Ascending aorta (tissue), 2 donors: ENCODE results near the gene LCLAT1. TPM values are rescaled to one million over a fixed set of nuclear protein-coding genes. Genes with fewer than 3 reads are reported as not detected.

ENCODE experiments used
- DNase-seq, 2 donors: peaks; one replicate each; pipeline ENCODE4 v3.0.0-alpha.2; 2019; ENCODE audit warnings: low spot score in 2 of 2
- H3K27ac ChIP-seq, 2 donors: fragments of 200-600 bp; sonication (generic); one replicate each; pipeline ENCODE4 v1.5.1; 2016 to 2017; ENCODE audit warnings: mild to moderate bottlenecking in 1 of 2
- H3K27me3 ChIP-seq: fragments of 200-600 bp; sonication (generic); one replicate; pipeline ENCODE4 v1.5.1; 2017
- H3K36me3 ChIP-seq, 2 donors: fragments of 200-600 bp; sonication (generic); one replicate each; pipeline ENCODE4 v1.5.1; 2016
- H3K4me1 ChIP-seq, 2 donors: fragments of 200-600 bp; sonication (generic); one replicate each; pipeline ENCODE4 v1.5.1; 2016 to 2017; ENCODE audit warnings: mild to moderate bottlenecking in 1 of 2
- H3K4me3 ChIP-seq, 2 donors: fragments of 200-600 bp; sonication (generic); one replicate each; pipeline ENCODE4 v1.5.1; 2016 to 2017; ENCODE audit warnings: mild to moderate bottlenecking in 1 of 2
- H3K9me3 ChIP-seq, 2 donors: fragments of 200-600 bp; sonication (generic); one replicate each; pipeline ENCODE4 v1.5.1; 2016
- CTCF ChIP-seq, 3 experiments: fragments of 200-600 bp in 2 of 3; fragments of 450-650 bp in 1 of 3; sonication (generic) in 2 of 3; IDR thresholded peaks; one replicate each; pipeline ENCODE4 v1.5.1; 2016 to 2019; ENCODE audit warnings: antibody characterized with exemption in 3 of 3, mild to moderate bottlenecking in 1 of 3, moderate library complexity in 1 of 3
- intact Hi-C: fragments of 100-400 bp; cut with DNase I; formaldehyde crosslinking; loops from one replicate; pipeline ENCODE4 v1.15.1; 2023
- total RNA-seq: library from RNA; depleted of rRNA; stranded (reverse); fragments of >200 nt; gene quantifications from one replicate; pipeline ENCODE4 v1.1.0, GENCODE V29; 2016

The LCLAT1 gene
- total RNA-seq, 1 donor from 2014 or later = 9.8 TPM

- DNase-seq = no peak
- H3K36me3 ChIP-seq = no peaks in the 10 kb centered on the region
- no peaks in the 10 kb centered on the region for H3K9me3 ChIP-seq
- H3K4me3 ChIP-seq = no peak overlapping the region
- no peak overlapping the region for H3K27ac ChIP-seq
- no peaks in the 10 kb centered on the region for H3K4me1 ChIP-seq
- H3K27me3 ChIP-seq = no peaks in the 10 kb centered on the region
- no peak for TF ChIP-seq CTCF (IDR thresholded peaks at IDR 0.05)
- intact Hi-C loops = loop anchor here (5.0 kb wide), 1 partner anchor 59 kb away; no protein-coding TSS in a partner anchor
Observed at GRCh38 chr2:30628341-30628740, 181.3 kb downstream of the LCLAT1 start.

GRCh38 chr2:30629866-30630265 lies 182.8 kb downstream of the LCLAT1 start:
- TF ChIP-seq CTCF (IDR thresholded peaks at IDR 0.05) = no peak
- intact Hi-C loops = loop anchor here (5.0 kb wide), 1 partner anchor 57 kb away; no protein-coding TSS in a partner anchor
- no peak overlapping the region for H3K27ac ChIP-seq
- H3K4me3 ChIP-seq = no peak overlapping the region
- no peaks in the 10 kb centered on the region for H3K4me1 ChIP-seq
- H3K36me3 ChIP-seq = no peaks in the 10 kb centered on the region
- H3K27me3 ChIP-seq = no peaks in the 10 kb centered on the region
- DNase-seq = no peak
- no peaks in the 10 kb centered on the region for H3K9me3 ChIP-seq

GRCh38 chr2:30631051-30631671 lies 184.1 kb downstream of the LCLAT1 start:
- intact Hi-C loops = no loop called here
- H3K4me3 ChIP-seq = no peak overlapping the region
- H3K27me3 ChIP-seq = no peaks in the 10 kb centered on the region
- no peak overlapping the region for H3K27ac ChIP-seq
- H3K4me1 ChIP-seq = no peaks in the 10 kb centered on the region
- no peak for TF ChIP-seq CTCF (IDR thresholded peaks at IDR 0.05)
- H3K36me3 ChIP-seq = no peaks in the 10 kb centered on the region
- H3K9me3 ChIP-seq = no peaks in the 10 kb centered on the region
- no peak for DNase-seq

- Histone ChIP-seq H3K27ac (no peak overlapping the region), H3K9me3 (no peaks in the 10 kb centered on the region), H3K4me1 (no peaks in the 10 kb centered on the region), H3K27me3 (no peaks in the 10 kb centered on the region), H3K4me3 (no peak overlapping the region), H3K36me3 (no peaks in the 10 kb centered on the region)
- intact Hi-C loops = no loop called here
- DNase-seq = no peak
- TF ChIP-seq CTCF (IDR thresholded peaks at IDR 0.05) = no peak
Observed at GRCh38 chr2:30633039-30633438, 186.0 kb downstream of the LCLAT1 start.

GRCh38 chr2:30636311-30636710 lies 189.3 kb downstream of the LCLAT1 start:
- no peak for DNase-seq
- TF ChIP-seq CTCF (IDR thresholded peaks at IDR 0.05) = no peak
- no peaks in the 10 kb centered on the region for H3K4me1 ChIP-seq
- no peaks in the 10 kb centered on the region for H3K27me3 ChIP-seq
- H3K36me3 ChIP-seq = peaks cover 0 to 5% of the 10 kb centered on the region in 2 donors
- intact Hi-C loops = no loop called here
- no peak overlapping the region for H3K4me3 ChIP-seq
- H3K9me3 ChIP-seq = no peaks in the 10 kb centered on the region
- no peak overlapping the region for H3K27ac ChIP-seq

GRCh38 chr2:30639836-30640235 lies 192.8 kb downstream of the LCLAT1 start:
- intact Hi-C loops = no loop called here
- H3K27ac ChIP-seq = no peak overlapping the region
- H3K27me3 ChIP-seq = no peaks in the 10 kb centered on the region
- H3K4me1 ChIP-seq = peaks cover 0 to 3% of the 10 kb centered on the region in 2 donors
- H3K9me3 ChIP-seq = no peaks in the 10 kb centered on the region
- peaks cover 0 to 5% of the 10 kb centered on the region in 2 donors for H3K36me3 ChIP-seq
- no peak for TF ChIP-seq CTCF (IDR thresholded peaks at IDR 0.05)
- no peak overlapping the region for H3K4me3 ChIP-seq
- no peak for DNase-seq
